ENCODE measurements around the gene PCDHGA1.
"Not testable (repeated sequence)": the region's sequence is repeated elsewhere in the genome, so short reads cannot be mapped to it uniquely, and the experiment has no call there.

The PCDHGA1 gene

DNA sequence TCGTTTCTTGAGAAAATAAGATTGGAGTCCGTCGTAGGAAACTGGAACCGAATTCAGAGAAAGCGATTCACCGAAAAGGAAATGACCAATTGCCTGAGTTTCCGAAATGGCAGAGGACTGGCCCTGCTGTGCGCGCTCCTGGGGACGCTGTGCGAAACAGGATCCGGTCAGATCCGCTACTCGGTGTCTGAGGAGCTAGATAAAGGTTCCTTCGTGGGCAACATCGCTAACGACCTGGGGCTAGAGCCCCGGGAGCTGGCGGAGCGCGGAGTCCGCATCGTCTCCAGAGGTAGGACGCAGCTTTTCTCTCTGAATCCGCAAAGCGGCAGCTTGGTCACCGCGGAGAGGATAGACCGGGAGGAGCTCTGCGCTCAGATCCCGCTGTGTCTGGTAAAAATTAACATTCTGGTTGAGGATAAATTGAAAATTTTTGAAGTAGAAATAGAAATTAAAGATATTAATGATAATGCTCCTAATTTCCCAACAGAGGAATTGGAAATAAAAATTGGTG is 13.7 kb downstream of the PCDHGA1 start:
- H3K4me3 ChIP-seq = no peak overlapping the region
- no peak overlapping the region for H3K27ac ChIP-seq

DNA sequence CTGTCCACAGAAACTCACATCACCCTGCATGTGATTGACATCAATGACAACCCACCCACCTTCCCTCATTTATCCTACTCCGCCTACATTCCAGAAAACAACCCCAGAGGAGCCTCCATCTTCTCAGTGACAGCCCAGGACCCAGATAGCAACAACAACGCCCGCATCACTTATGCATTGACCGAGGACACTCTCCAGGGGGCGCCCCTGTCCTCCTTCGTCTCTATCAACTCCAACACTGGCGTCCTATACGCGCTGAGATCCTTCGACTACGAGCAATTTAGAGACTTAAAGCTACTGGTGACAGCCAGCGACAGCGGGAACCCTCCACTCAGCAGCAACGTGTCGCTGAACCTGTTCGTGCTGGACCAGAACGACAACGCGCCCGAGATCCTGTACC is 15.0 kb downstream of the PCDHGA1 start:
- no peak overlapping the region for H3K27ac ChIP-seq

GRCh38 chr5:141346017-141346416 is 15.7 kb downstream of the PCDHGA1 start:
- not testable (repeated sequence) for H3K4me3 ChIP-seq, H3K27ac ChIP-seq

More for the DNA sequence above, 15.0 kb downstream of the PCDHGA1 start:
- no peak overlapping the region for H3K4me3 ChIP-seq

- H3K4me3 ChIP-seq = no peak within 1 kb of the TSS
- no peak within 1 kb of the TSS for H3K27ac ChIP-seq
Measured at GRCh38 chr5:141349917-141350619, 19.8 kb downstream of the PCDHGA1 start, which contains the start of gene PCDHGB1. PCDHGB1 (plus strand) TSS chr5:141350099; CDS start chr5:141350261, 162 bp downstream.

GRCh38 chr5:141351591-141351990 is 21.3 kb downstream of the PCDHGA1 start:
- no peak overlapping the region for H3K4me3 ChIP-seq

DNA sequence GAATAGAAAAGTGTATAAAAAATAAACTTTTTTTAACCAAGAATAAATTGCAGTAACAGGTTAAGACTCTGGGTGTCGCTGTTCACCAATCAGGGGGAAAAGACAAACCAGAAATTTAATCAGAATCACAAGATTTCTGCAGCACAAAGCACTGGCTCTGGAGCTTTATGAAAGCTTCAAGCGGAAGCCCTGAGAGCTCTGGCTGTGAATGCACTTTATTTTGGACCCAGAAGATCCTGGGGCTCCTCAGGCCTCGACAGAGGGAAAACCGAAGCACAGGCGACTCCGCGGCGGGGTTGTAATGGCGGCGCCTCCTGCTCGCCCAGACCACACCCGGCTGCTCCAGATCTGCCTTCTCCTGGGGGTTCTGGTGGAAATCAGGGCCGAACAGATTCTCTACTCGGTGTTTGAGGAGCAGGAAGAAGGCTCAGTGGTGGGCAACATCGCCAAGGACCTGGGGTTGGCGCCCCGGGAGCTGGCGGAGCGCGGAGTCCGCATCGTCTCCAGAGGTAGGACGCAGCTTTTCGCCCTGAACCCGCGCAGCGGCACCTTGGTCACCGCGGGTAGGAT is 24.7 kb downstream of the PCDHGA1 start, which contains the start of gene PCDHGA4:
Gene PCDHGA4 (plus strand): TSS at position 122 of the 570 bp plus-strand sequence. CDS start 87 bp downstream, at position 209.
- Histone ChIP-seq H3K4me3 (no peak within 1 kb of the TSS), H3K27ac (no peak within 1 kb of the TSS)

More at GRCh38 chr5:141351591-141351990, 21.3 kb downstream of the PCDHGA1 start:
- no peak overlapping the region for H3K27ac ChIP-seq

GRCh38 chr5:141355641-141356040 is 25.3 kb downstream of the PCDHGA1 start:
- Histone ChIP-seq H3K27ac (no peak overlapping the region), H3K4me3 (no peak overlapping the region)

GRCh38 chr5:141356133-141356532 is 25.8 kb downstream of the PCDHGA1 start:
- Histone ChIP-seq H3K27ac (no peak overlapping the region), H3K4me3 (no peak overlapping the region)

DNA sequence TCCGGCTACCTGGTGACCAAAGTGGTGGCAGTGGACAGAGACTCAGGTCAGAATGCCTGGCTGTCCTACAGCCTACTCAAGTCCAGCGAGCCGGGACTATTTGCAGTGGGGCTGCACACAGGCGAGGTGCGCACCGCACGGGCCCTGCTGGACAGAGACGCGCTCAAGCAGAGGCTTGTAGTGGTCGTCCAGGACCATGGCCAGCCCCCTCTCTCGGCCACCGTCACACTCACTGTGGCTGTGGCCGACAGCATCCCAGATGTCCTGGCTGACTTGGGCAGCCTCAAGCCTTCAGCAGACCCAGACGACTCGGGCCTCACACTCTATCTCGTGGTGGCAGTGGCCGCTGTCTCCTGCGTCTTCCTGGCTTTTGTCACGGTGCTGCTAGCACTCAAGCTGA is 26.6 kb downstream of the PCDHGA1 start:
- H3K4me3 ChIP-seq = no peak overlapping the region
- no peak overlapping the region for H3K27ac ChIP-seq

GRCh38 chr5:141359790-141360426 is 29.6 kb downstream of the PCDHGA1 start, which contains the start of gene PCDHGB2:
PCDHGB2 (plus strand) TSS chr5:141359994; CDS start chr5:141360136, 142 bp downstream.
- H3K4me3 ChIP-seq = peak within 1 kb of the TSS in 4 of 7 experiments; percentile 9 to 24 (median 16)
- H3K27ac ChIP-seq = no peak within 1 kb of the TSS

DNA sequence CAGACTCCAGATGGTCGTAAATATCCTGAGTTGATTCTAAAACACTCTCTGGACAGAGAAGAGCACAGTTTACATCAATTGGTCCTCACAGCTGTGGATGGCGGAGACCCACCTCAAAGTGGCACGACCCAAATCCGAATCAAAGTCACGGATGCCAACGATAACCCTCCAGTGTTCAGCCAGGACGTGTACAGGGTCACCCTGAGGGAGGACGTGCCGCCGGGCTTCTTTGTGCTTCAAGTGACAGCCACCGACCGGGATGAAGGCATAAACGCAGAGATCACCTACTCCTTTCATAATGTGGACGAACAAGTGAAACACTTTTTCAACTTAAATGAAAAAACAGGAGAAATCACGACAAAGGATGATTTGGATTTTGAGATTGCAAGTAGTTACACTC is 30.4 kb downstream of the PCDHGA1 start:
- Histone ChIP-seq H3K27ac (no peak overlapping the region), H3K4me3 (no peak overlapping the region)

DNA sequence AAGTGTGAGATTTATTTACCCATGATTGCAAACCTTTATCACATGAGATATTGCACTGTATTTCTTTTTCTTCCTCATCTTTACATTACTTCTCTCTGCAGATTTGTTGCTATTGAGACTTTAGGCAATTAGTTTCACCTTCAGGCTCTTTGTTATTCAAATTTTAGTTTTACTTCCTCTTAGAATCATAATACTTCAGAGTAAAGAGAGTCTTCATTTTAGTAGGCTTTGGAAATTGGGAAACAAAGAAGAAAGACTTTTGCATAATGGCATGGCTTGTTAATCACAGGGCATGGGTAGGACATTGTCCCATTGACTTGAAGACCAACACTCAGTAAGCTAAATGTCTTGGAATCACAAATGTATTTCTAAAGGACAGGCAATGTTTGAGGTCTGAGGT is 32.4 kb downstream of the PCDHGA1 start:
- Histone ChIP-seq H3K4me3 (no peak overlapping the region), H3K27ac (no peak overlapping the region)

- no peak within 1 kb of the TSS for H3K27ac ChIP-seq
- no peak within 1 kb of the TSS for H3K4me3 ChIP-seq
Measured at GRCh38 chr5:141363952-141364660, 33.8 kb downstream of the PCDHGA1 start, which contains the start of gene PCDHGA5. PCDHGA5 (plus strand) TSS chr5:141364162; CDS start chr5:141364331, 169 bp downstream.

GRCh38 chr5:141366016-141366896 is 35.9 kb downstream of the PCDHGA1 start:
- no peak overlapping the region for H3K4me3 ChIP-seq
- H3K27ac ChIP-seq = no peak overlapping the region

- H3K27ac ChIP-seq = no peak within 1 kb of the TSS
- peak within 1 kb of the TSS in 1 of 7 experiments; percentile 5 for H3K4me3 ChIP-seq
Measured at GRCh38 chr5:141369994-141370848, 39.9 kb downstream of the PCDHGA1 start, which contains the start of gene PCDHGB3. PCDHGB3 (plus strand) TSS chr5:141370242; CDS start chr5:141370395, 153 bp downstream.

GRCh38 chr5:141371572-141372475 is 41.5 kb downstream of the PCDHGA1 start:
- Histone ChIP-seq H3K27ac (no peak overlapping the region), H3K4me3 (no peak overlapping the region)
